HG02884 (cell line): ENCODE results near the gene ADAMTS16.
"Not testable (repeated sequence)": the region's sequence is repeated elsewhere in the genome, so short reads cannot be mapped to it uniquely, and the experiment has no call there.

ENCODE experiments used
- ATAC-seq: cut with Tn5 transposase; IDR thresholded peaks from one replicate; pipeline ENCODE4 v1.9.1; 2021; ENCODE audit warnings: mild to moderate bottlenecking, moderate library complexity; ENCODE audit not compliant: unreplicated experiment

ADAMTS16 gene, protein sequence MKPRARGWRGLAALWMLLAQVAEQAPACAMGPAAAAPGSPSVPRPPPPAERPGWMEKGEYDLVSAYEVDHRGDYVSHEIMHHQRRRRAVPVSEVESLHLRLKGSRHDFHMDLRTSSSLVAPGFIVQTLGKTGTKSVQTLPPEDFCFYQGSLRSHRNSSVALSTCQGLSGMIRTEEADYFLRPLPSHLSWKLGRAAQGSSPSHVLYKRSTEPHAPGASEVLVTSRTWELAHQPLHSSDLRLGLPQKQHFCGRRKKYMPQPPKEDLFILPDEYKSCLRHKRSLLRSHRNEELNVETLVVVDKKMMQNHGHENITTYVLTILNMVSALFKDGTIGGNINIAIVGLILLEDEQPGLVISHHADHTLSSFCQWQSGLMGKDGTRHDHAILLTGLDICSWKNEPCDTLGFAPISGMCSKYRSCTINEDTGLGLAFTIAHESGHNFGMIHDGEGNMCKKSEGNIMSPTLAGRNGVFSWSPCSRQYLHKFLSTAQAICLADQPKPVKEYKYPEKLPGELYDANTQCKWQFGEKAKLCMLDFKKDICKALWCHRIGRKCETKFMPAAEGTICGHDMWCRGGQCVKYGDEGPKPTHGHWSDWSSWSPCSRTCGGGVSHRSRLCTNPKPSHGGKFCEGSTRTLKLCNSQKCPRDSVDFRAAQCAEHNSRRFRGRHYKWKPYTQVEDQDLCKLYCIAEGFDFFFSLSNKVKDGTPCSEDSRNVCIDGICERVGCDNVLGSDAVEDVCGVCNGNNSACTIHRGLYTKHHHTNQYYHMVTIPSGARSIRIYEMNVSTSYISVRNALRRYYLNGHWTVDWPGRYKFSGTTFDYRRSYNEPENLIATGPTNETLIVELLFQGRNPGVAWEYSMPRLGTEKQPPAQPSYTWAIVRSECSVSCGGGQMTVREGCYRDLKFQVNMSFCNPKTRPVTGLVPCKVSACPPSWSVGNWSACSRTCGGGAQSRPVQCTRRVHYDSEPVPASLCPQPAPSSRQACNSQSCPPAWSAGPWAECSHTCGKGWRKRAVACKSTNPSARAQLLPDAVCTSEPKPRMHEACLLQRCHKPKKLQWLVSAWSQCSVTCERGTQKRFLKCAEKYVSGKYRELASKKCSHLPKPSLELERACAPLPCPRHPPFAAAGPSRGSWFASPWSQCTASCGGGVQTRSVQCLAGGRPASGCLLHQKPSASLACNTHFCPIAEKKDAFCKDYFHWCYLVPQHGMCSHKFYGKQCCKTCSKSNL

GRCh38 chr5:5139777-5140478 lies at the start of gene ADAMTS16:
ADAMTS16 (plus strand) TSS chr5:5140330; CDS start chr5:5140468, 138 bp downstream.
- no peak for ATAC-seq

- ATAC-seq: no peak
These were observed 48.0 kb upstream of the ADAMTS16 start for GRCh38 chr5:5092149-5092548.

DNA sequence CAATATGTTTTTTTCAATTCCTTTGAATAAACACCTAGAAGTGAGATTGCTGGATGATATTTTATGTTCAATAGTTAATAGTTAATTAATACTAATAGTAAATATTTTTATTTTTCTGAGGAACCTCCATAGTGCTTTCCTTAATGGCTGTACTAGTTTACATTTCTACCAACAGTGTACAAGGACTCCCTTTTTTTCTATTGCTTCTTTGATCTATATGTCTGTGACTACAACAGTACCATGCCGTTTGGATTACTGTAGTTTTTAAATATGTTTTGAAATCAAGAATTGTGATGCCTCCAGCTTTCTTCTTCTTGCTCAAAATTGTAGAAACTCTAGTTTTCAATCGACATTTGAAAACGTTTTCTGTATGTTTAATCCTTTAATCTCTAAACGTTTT lies 39.5 kb upstream of the ADAMTS16 start:
- ATAC-seq: no peak

DNA sequence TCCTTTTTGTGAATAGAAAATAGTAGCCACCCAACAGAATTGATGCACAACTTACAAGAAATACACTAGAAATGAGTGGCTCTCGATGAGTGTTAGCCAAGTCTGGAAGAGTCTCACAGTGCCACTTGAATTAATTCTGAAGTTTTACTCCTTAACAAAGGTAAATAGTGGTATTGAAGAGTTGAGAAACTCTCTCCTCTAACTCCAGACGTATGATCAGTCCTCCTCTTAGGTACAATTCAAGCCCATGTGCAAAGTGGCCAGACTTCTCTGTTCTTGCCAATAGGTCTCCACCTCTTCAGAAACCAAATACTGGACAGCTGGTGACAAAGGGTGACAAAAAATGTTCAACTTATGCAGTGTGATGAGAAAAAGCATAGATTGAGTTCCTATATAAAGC lies 38.5 kb upstream of the ADAMTS16 start:
- no peak for ATAC-seq

DNA sequence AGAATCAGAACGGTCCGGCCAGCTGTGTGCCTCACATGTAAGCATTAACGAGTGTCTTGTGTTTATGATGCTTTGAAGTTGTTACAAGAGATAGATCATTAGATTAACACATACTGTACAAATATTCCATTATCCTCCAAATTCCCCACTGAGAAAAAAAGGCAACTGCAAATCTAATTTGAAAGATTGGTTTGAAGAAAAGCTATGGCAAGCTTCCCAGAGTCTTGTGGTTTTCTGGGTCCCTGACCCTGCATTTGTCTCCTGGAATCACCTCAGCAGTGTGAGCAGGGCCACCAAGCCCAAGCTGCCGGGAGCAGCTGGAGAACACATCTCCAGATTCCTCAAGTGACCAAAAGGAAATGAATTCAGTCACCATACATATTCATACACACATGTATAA lies 36.9 kb upstream of the ADAMTS16 start:
- no peak for ATAC-seq

DNA sequence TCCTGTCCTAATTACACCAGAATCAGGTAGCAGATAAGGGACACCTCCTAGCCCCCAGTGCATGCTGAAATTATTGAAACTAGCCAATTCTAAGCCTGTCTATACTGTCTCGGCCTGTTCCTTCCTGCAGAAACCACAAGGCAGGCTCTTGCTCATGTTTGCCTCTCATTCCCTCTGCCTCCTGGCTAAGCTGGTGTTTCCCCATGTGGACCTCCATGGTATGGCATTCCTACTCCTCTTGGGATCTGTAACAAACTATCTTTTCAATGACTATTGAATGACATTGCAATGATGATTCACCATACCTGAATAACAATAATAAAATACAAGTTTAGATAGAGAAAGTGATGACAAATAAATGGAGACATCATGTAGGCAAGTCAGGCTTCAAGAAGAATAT lies 35.6 kb upstream of the ADAMTS16 start:
- no peak for ATAC-seq

GRCh38 chr5:5105531-5105930 lies 34.6 kb upstream of the ADAMTS16 start:
- no peak for ATAC-seq

GRCh38 chr5:5116956-5117355 lies 23.2 kb upstream of the ADAMTS16 start:
- ATAC-seq: no peak

GRCh38 chr5:5122776-5123175 lies 17.4 kb upstream of the ADAMTS16 start:
- ATAC-seq: no peak

DNA sequence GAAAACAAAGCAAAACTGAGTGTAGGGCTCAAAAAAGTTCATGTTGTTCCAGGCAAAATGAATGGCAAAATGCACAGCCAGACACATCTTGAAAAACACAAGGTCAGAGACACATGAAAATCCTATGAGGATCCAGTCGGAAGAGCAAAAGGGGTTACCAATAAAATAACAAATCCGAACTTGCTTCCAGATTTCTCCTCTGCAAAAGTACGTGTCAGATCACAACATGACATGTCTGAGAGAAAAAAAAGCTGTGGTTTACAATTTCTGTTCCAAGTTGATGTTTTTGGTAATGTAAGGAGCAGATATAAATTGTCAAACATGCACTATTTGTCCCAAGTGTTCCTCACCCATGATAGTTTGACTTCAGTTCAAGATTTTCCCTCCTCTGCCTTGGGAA lies 15.9 kb upstream of the ADAMTS16 start:
- no peak for ATAC-seq

GRCh38 chr5:5126444-5126843 lies 13.7 kb upstream of the ADAMTS16 start:
- no peak for ATAC-seq

DNA sequence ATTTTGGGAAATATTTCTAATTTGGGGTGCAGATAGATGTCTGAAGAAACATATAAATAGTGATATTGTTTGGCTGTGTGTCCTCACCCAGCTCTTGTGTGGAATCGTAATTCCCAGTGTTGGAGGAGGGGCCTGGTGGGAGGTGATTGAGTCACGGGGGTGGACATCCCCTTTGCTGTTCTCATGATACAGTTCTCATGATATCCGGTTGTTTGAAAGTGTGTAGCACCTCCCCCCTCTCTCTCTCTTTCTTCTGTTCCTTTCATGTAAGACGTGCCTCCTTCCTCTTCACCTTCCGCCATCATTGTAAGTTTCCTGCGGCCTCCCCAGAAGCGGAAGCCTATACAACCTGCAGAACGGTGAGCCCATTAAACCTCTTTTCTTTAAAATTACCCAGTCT lies 11.4 kb upstream of the ADAMTS16 start:
- no peak for ATAC-seq

GRCh38 chr5:5132234-5132633 lies 7.9 kb upstream of the ADAMTS16 start:
- ATAC-seq: no peak

DNA sequence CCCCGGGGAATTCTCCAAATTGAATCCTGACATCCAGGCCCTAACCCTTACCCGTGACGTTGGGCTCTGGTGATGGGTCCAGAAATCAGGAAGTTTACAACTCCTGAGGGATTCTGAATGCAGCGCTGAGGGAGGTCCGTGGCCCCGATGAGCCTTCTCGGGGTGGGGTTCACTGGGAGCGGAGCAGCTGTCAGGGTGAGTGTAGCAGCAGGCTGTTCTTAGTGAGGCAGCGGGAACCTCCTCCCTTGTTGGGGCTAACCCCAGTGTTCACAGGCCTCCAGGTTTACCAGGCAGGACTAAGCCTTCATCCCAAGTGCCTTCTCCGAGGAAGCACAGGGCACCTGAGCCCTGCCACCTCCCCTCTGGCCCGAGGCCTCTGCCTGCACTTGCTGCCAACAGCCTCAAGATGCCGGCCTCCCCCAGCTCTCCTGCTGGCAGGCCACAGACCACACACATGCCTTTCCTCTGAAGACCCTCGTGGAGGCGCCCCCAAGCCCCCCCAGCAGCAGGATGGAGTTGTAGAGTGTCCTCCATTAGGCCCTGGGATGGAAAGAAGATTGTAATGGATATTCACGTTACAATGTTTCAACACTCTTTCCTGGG lies 7.3 kb upstream of the ADAMTS16 start:
- ATAC-seq: no peak

GRCh38 chr5:5134107-5134506 lies 6.0 kb upstream of the ADAMTS16 start:
- ATAC-seq: no peak

GRCh38 chr5:5135957-5136676 lies 4.0 kb upstream of the ADAMTS16 start:
- no peak for ATAC-seq

- not testable (repeated sequence) for ATAC-seq
These were observed 2.3 kb upstream of the ADAMTS16 start for GRCh38 chr5:5137851-5138250.

GRCh38 chr5:5139336-5139776 lies 774 bp upstream of the ADAMTS16 start:
- no peak for ATAC-seq

- ATAC-seq: no peak
These were observed 579 bp downstream of the ADAMTS16 start for GRCh38 chr5:5140479-5141338.
